ENCODE results near the gene HSD11B1.

HSD11B1 gene

DNA sequence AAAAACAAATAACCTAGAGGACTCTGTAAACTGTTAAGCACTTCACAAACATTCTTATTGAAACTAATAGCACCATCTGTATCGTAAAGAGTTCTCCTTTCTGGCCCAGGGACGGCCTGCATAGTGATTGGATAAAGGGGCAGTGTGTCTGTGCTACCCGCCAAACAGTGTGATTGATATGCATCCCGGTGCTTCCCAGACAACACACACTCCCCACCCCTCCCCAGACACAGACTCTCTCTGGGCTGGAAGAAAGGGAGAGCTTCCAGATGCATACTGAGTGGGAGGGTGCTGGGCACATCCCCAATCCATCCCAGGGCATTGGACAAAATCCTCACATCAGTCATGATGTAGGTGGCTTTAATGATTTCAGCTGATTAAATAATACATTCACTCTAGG lies 3.7 kb downstream of the HSD11B1 start:
- POLR2A ChIA-PET, result no interaction called here
- CTCF ChIA-PET, result interaction anchor here (1.0 to 2.2 kb wide), 3 partner anchors 15 to 20 kb away, joined by 3 to 12 read pairs (median 4); no protein-coding TSS in a partner anchor
- TF ChIP-seq, protein P1, sequence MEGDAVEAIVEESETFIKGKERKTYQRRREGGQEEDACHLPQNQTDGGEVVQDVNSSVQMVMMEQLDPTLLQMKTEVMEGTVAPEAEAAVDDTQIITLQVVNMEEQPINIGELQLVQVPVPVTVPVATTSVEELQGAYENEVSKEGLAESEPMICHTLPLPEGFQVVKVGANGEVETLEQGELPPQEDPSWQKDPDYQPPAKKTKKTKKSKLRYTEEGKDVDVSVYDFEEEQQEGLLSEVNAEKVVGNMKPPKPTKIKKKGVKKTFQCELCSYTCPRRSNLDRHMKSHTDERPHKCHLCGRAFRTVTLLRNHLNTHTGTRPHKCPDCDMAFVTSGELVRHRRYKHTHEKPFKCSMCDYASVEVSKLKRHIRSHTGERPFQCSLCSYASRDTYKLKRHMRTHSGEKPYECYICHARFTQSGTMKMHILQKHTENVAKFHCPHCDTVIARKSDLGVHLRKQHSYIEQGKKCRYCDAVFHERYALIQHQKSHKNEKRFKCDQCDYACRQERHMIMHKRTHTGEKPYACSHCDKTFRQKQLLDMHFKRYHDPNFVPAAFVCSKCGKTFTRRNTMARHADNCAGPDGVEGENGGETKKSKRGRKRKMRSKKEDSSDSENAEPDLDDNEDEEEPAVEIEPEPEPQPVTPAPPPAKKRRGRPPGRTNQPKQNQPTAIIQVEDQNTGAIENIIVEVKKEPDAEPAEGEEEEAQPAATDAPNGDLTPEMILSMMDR (IDR thresholded peaks at IDR 0.05; ENCODE audit: control extremely low read depth, extremely low read depth, low read depth, missing control alignments), result no peak
- no peak for DNase-seq (ENCODE audit: extremely low spot score)

DNA sequence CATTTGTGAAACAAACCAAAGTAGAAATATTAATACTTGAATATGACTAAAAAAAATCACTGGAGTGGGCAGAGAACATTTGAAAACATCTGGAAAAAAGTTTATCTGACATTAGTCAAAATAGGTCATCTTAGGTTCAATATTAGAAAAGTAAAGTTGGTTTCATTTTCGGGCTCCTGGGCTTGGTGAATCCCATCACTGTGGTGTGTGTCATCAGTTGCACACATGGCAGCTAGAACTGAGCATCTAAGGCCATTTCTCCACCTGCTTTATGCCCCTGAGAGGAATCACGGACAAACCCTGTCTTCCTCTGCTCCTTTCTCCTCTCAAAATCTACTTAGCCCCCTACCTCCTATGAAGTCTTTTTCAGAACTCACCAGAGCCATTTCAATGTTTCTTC lies 5.4 kb downstream of the HSD11B1 start:
- CTCF ChIA-PET, result interaction anchor here (1.5 kb wide), 1 partner anchor 44 kb away, joined by 3 read pairs; no protein-coding TSS in a partner anchor
- TF ChIP-seq, protein P1 (IDR thresholded peaks at IDR 0.05; ENCODE audit: control extremely low read depth, extremely low read depth, low read depth, missing control alignments), result no peak
- no peak for DNase-seq (ENCODE audit: extremely low spot score)
- POLR2A ChIA-PET, result no interaction called here

DNA sequence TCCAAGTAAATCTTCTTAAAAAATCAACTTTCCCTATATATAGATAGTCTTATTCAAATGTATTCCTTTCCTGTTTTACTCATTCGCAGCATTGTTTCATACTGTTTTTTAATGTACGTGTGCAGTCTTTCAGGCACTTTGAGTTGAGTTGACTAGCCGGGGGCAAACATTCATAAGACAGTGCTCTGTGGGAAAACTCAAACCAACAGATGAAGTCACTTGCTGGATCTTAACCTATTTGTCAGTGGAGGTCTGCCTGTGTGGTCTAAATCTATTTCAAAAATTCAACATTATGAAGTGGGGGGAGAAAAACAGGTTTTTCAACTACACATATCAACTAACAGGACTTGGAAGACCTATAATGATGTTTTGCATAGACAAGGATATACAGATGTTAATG lies 6.2 kb downstream of the HSD11B1 start:
- TF ChIP-seq, protein P1 (IDR thresholded peaks at IDR 0.05; ENCODE audit: control extremely low read depth, extremely low read depth, low read depth, missing control alignments), result no peak
- DNase-seq (ENCODE audit: extremely low spot score), result no peak
- ChIA-PET POLR2A (no interaction called here), CTCF (interaction anchor here (1.5 kb wide), 1 partner anchor 45 kb away, joined by 3 read pairs; no protein-coding TSS in a partner anchor)

DNA sequence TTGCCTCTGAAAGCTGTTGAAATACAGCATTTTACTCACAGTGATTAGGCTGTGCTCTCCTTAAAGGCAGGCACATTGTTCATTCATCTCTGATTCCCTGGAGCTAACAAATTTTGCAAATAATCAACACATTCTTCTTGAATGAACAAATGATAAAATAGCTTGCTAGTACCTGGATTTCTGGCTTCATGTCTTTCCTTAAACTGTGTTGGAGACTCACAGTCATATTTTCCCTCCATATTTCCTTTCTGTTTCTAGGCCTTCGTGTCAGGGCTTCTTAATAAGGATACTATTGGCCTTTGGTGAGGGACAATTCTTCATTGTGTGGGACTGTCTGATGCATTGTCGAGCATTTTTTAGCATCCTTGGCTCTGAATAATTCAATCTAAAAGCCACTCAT lies 9.7 kb downstream of the HSD11B1 start:
- DNase-seq (ENCODE audit: extremely low spot score), result no peak
- TF ChIP-seq, protein P1 (IDR thresholded peaks at IDR 0.05; ENCODE audit: control extremely low read depth, extremely low read depth, low read depth, missing control alignments), result no peak
- ChIA-PET CTCF (no interaction called here), POLR2A (no interaction called here)

DNA sequence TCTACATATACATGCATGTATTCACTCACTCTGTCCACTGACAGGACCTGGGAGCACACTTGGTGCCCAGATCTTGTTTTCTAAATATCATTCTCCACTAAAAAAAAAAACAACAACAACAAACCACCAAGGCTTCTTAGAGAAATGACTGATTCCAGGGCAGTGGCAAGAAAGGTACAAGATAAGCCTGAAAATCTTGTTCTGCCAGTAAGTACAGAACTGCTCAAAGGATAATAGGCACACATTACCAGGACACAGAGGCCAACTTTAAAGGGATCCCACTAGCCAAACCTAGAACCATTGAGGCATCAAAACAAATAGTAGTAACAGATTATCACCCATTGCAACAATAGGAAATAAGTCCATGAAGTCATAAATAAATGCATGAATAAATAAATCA lies 10.7 kb downstream of the HSD11B1 start:
- CTCF ChIA-PET, result no interaction called here

DNA sequence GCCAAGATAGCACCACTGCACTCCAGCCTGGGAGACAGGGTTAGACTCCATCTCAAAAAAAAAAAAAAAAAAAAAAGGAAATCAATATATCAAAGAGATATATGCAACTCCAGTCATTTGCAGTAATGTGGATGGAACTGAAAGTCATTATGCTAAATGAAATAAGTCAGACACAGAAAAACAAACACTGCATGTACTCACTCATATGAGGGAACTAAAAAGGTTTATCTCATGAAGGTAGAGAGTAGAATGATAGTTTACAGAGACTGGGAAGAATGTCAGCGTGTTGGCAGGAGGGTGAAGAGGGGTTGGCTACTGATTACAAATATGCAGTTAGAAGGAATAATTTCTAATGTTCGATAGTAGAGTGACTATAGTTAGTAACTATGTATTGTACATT lies 13.2 kb downstream of the HSD11B1 start:
- CTCF ChIA-PET, result no interaction called here
- no peak for DNase-seq (ENCODE audit: extremely low spot score)
- TF ChIP-seq, protein P1 (IDR thresholded peaks at IDR 0.05; ENCODE audit: control extremely low read depth, extremely low read depth, low read depth, missing control alignments), result no peak
- POLR2A ChIA-PET, result no interaction called here

More for the DNA sequence above, 10.7 kb downstream of the HSD11B1 start:
- TF ChIP-seq, protein P1 (IDR thresholded peaks at IDR 0.05; ENCODE audit: control extremely low read depth, extremely low read depth, low read depth, missing control alignments), result no peak
- no peak for DNase-seq (ENCODE audit: extremely low spot score)
- POLR2A ChIA-PET, result no interaction called here

DNA sequence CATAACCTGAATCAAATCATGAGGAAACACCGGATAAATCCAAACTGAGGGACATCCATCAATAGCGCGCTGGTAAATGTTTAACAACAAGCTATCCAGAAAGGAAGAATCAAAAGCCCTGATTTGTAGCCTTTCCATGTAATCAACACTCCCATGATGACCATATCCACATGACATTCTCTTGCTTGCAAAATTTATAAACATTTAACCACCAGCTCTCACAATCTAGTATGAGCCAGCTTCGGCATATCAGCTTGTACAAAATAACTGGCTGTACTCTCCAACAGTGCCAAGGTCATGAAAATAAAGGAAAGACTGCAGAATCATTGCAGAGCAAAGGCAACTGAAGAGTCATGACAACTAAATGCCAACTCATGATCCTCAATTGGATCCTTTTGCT lies 15.7 kb downstream of the HSD11B1 start:
- ChIA-PET CTCF (no interaction called here), POLR2A (no interaction called here)
- TF ChIP-seq, protein P1 (IDR thresholded peaks at IDR 0.05; ENCODE audit: control extremely low read depth, extremely low read depth, low read depth, missing control alignments), result no peak
- DNase-seq (ENCODE audit: extremely low spot score), result no peak
